ENCODE results near the gene C2orf68. TPM values are rescaled to one million over a fixed set of nuclear protein-coding genes. Genes with fewer than 3 reads are reported as not detected.

C2orf68 gene
- total and polyA plus RNA-seq, 12 donors, result 11.7 to 48.9 (median 27.5) TPM

DNA sequence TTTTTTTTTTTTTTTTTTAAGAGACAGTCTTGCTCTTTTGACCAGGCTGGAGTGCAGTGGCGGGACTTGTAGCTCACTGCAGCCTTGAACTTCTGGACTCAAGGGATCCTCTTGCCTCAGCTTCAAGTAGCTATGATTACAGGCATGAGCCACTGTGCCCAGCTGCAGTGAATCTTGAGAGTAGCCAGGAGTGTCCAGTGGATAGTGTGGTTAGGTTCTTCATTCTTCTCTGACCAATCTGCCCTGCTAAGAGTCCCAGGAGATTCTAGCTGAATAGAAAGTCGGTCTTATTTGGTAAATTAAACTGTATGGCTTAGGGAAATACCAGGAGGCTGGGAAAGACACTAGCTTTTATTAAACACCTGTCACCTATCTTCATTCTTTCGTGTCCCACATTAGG is 19.4 kb upstream of the C2orf68 start:
- intact Hi-C loops (cut with DNase I), result loop anchor here in 1 of 2 donors (10.0 kb wide), 1 partner anchor 183 kb away; no protein-coding TSS in a partner anchor
- TF ChIP-seq, protein P1, sequence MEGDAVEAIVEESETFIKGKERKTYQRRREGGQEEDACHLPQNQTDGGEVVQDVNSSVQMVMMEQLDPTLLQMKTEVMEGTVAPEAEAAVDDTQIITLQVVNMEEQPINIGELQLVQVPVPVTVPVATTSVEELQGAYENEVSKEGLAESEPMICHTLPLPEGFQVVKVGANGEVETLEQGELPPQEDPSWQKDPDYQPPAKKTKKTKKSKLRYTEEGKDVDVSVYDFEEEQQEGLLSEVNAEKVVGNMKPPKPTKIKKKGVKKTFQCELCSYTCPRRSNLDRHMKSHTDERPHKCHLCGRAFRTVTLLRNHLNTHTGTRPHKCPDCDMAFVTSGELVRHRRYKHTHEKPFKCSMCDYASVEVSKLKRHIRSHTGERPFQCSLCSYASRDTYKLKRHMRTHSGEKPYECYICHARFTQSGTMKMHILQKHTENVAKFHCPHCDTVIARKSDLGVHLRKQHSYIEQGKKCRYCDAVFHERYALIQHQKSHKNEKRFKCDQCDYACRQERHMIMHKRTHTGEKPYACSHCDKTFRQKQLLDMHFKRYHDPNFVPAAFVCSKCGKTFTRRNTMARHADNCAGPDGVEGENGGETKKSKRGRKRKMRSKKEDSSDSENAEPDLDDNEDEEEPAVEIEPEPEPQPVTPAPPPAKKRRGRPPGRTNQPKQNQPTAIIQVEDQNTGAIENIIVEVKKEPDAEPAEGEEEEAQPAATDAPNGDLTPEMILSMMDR (IDR thresholded peaks at IDR 0.05), result no peak
- TF ChIP-seq POLR2A (IDR thresholded peaks at IDR 0.05), result no peak
- DNase-seq, result no peak
- Histone ChIP-seq H3K36me3 (replicated peaks in 1 of 2) (peaks cover 0 to 91% of the 10 kb centered on the region in 2 donors), H3K9me3 (replicated peaks in 1 of 3) (no peaks in the 10 kb centered on the region), H3K4me3 (no peak overlapping the region), H3K4me1 (replicated peaks in 1 of 2) (peaks cover 0 to 8% of the 10 kb centered on the region in 2 donors), H3K27ac (no peak overlapping the region), H3K27me3 (no peaks in the 10 kb centered on the region)
- WGBS, 4 donors, result 89 to 96% (median 93%) methylated on average over 3 of the region's 3 CpGs

DNA sequence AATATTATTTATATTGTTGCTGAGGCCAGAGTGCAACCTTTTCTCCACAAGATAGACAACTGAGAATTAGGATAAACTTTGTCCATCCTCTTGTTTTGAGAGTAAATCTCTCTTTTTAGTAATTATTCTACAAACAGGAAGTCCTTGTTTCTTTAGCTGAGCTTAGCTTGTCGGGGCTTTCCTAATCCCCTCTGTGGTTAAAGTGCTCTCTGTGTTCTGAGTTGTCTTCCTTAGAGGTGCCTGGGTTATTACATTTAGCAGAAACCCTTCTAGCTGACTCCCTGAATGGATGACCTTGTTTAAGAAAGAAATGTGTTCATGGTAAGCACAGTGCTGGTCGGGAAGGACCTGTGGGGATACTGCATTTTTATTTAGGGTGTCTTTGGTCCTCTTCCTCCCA is 16.8 kb upstream of the C2orf68 start:
- H3K9me3 ChIP-seq (replicated peaks in 1 of 3), result no peaks in the 10 kb centered on the region
- TF ChIP-seq POLR2A (IDR thresholded peaks at IDR 0.05), result no peak
- TF ChIP-seq, protein P1 (IDR thresholded peaks at IDR 0.05), result no peak
- peaks cover 0 to 97% of the 10 kb centered on the region in 2 donors for H3K36me3 ChIP-seq (replicated peaks in 1 of 2)
- no peaks in the 10 kb centered on the region for H3K4me1 ChIP-seq (replicated peaks in 1 of 2)
- H3K4me3 ChIP-seq, result no peak overlapping the region
- intact Hi-C loops (cut with DNase I), result no loop called here
- no peak overlapping the region for H3K27ac ChIP-seq
- H3K27me3 ChIP-seq, result no peaks in the 10 kb centered on the region
- WGBS, 4 donors, result 62 to 84% (median 73%) methylated on average over 2 of the region's 2 CpGs
- no peak for DNase-seq

DNA sequence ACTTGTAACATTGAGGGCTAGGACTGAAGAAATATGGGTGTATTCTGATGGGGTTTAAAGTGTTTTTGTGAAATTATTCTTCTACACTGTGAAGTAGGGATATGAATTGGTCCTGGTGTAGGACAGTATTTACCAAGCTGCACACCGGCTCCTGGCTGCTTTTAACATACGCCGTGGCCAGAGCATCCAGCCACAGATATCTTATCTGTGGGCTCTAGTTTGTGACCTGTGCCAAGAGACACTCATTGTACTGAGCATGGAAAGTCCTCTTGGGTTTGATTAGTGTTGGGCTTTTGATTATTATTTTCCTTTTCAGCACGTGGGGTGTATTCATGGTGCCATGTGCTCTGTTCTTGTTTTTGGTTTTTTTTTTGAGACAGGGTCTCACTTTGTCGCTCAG is 12.1 kb upstream of the C2orf68 start:
- no peaks in the 10 kb centered on the region for H3K4me1 ChIP-seq (replicated peaks in 1 of 2)
- peaks cover 0 to 81% of the 10 kb centered on the region in 2 donors for H3K36me3 ChIP-seq (replicated peaks in 1 of 2)
- no peaks in the 10 kb centered on the region for H3K9me3 ChIP-seq (replicated peaks in 1 of 3)
- DNase-seq, result no peak
- no peak overlapping the region for H3K27ac ChIP-seq
- intact Hi-C loops (cut with DNase I), result no loop called here
- H3K4me3 ChIP-seq, result no peak overlapping the region
- H3K27me3 ChIP-seq, result no peaks in the 10 kb centered on the region
- 90 to 97% (median 94%) methylated on average over 5 of the region's 5 CpGs for WGBS, 4 donors
- TF ChIP-seq, protein P1 (IDR thresholded peaks at IDR 0.05), result no peak
- TF ChIP-seq POLR2A (IDR thresholded peaks at IDR 0.05), result no peak

DNA sequence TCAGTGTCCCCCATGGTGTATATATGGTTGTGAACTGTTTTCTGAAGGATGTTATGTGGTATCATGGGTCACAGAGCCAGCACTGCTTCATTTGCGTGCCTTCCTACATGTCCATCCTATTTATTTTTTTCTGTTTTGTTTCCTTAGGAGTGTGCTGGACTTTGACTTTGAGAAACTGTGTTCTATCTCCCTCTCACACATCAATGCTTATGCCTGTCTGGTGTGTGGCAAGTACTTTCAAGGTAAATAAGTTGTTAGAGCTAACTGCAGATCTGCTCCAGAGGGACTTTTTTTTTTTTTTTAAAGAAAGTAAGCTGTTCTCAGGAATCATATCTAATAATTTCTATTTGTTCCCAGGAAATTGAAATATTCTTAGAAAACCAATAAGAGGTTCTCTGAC is 9.5 kb upstream of the C2orf68 start:
- Histone ChIP-seq H3K9me3 (replicated peaks in 1 of 3) (no peaks in the 10 kb centered on the region), H3K27ac (no peak overlapping the region), H3K4me1 (replicated peaks in 1 of 2) (peaks cover 9 to 15% of the 10 kb centered on the region in 2 donors), H3K27me3 (no peaks in the 10 kb centered on the region), H3K4me3 (no peak overlapping the region), H3K36me3 (replicated peaks in 1 of 2) (peaks cover 0 to 55% of the 10 kb centered on the region in 2 donors)
- DNase-seq, result no peak
- TF ChIP-seq POLR2A (IDR thresholded peaks at IDR 0.05), result no peak
- TF ChIP-seq, protein P1 (IDR thresholded peaks at IDR 0.05), result no peak
- intact Hi-C loops (cut with DNase I), result no loop called here
- WGBS, 4 donors, result 89 to 100% (median 98%) methylated on average over 1 of the region's 1 CpG

All from adrenal gland (tissue), 12 donors.